ENCODE measurements around the gene PADI4.
"Not testable (repeated sequence)": the region's sequence is repeated elsewhere in the genome, so short reads cannot be mapped to it uniquely, and the experiment has no call there.

Gene PADI4

GRCh38 chr1:17404820-17405219 lies 96.8 kb downstream of the PADI4 start:
- TF ChIP-seq CTCF (IDR thresholded peaks at IDR 0.05; ENCODE audit: low read depth, low read length, missing control alignments): no peak
- no peak for DNase-seq (ENCODE audit: extremely low read depth, low read depth)
- H3K4me3 ChIP-seq (replicated peaks; ENCODE audit: low read depth, low read length): no peak overlapping the region

- peak; percentile 32 for DNase-seq (ENCODE audit: extremely low read depth, low read depth)
- peak; percentile 74 for TF ChIP-seq CTCF (IDR thresholded peaks at IDR 0.05; ENCODE audit: low read depth, low read length, missing control alignments)
- H3K4me3 ChIP-seq (replicated peaks; ENCODE audit: low read depth, low read length): no peak overlapping the region
These were observed 98.1 kb downstream of the PADI4 start for GRCh38 chr1:17405898-17406759.

GRCh38 chr1:17406760-17407475 lies 98.9 kb downstream of the PADI4 start:
- not testable (repeated sequence) for H3K4me3 ChIP-seq (replicated peaks; ENCODE audit: low read depth, low read length); DNase-seq (ENCODE audit: extremely low read depth, low read depth)

- H3K4me3 ChIP-seq (replicated peaks; ENCODE audit: low read depth, low read length); DNase-seq (ENCODE audit: extremely low read depth, low read depth): not testable (repeated sequence)
These were observed 100.0 kb downstream of the PADI4 start for GRCh38 chr1:17407786-17408514.

- DNase-seq (ENCODE audit: extremely low read depth, low read depth): no peak
- TF ChIP-seq CTCF (IDR thresholded peaks at IDR 0.05; ENCODE audit: low read depth, low read length, missing control alignments): no peak
- H3K4me3 ChIP-seq (replicated peaks; ENCODE audit: low read depth, low read length): no peak overlapping the region
These were observed 101.4 kb downstream of the PADI4 start for GRCh38 chr1:17409391-17409811.

GRCh38 chr1:17412093-17412870 lies 104.3 kb downstream of the PADI4 start:
- no peak for TF ChIP-seq CTCF (IDR thresholded peaks at IDR 0.05; ENCODE audit: low read depth, low read length, missing control alignments)
- no peak for DNase-seq (ENCODE audit: extremely low read depth, low read depth)
- H3K4me3 ChIP-seq (replicated peaks; ENCODE audit: low read depth, low read length): no peak overlapping the region
